Measurements from ENCODE around the gene PCP4. TPM values are rescaled to one million over a fixed set of nuclear protein-coding genes. Genes with fewer than 3 reads are reported as not detected.
"Not testable (repeated sequence)": the region's sequence is repeated elsewhere in the genome, so short reads cannot be mapped to it uniquely, and the experiment has no call there.

Gene PCP4
- total RNA-seq, 2 experiments from 2014 or later: not detected

DNA sequence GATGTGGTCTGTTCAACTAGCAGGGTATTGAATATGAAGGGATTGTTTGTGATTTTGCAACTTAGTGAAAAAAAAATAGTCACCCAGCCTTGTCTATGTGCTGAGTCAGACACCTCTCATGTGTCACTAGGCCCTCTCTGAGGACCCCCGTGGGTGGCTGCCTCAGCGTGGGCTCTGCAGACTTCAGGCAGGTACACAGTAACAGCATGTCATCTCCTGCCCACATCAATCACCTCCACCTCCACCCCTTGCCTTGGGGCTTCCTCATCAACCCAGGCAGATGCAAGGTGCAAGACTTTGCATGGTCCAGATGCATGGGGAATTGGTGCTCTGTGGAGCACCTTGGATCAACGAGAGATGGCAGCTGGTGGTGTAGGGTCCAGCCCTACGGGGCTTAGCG, 23.9 kb downstream of the PCP4 start:
- Histone ChIP-seq H3K4me1 (ENCODE audit: insufficient read depth, low read length, poor library complexity, severe bottlenecking) (no peaks in the 10 kb centered on the region), H3K4me2 (ENCODE audit: low read length) (no peak overlapping the region), H3K27ac (ENCODE audit: low read depth, low read length, poor library complexity, severe bottlenecking) (no peak overlapping the region), H3K9me3 (ENCODE audit: low read length) (no peaks in the 10 kb centered on the region), H3K36me3 (ENCODE audit: insufficient read depth, low read length) (no peaks in the 10 kb centered on the region), H2AFZ (ENCODE audit: low read length) (no peak overlapping the region), H3K4me3 (ENCODE audit: low read depth, low read length, poor library complexity, severe bottlenecking) (no peak overlapping the region), H4K20me1 (ENCODE audit: insufficient read depth, low read length) (no peaks in the 10 kb centered on the region), H3K79me2 (ENCODE audit: insufficient read depth, low read depth, low read length) (no peaks in the 10 kb centered on the region), H3K9me2 (ENCODE audit: insufficient read depth, low read length) (no peaks in the 10 kb centered on the region)
- intact Hi-C loops (cut with micrococcal nuclease; ENCODE audit: unreplicated experiment): no loop called here
- TF ChIP-seq, protein P1, sequence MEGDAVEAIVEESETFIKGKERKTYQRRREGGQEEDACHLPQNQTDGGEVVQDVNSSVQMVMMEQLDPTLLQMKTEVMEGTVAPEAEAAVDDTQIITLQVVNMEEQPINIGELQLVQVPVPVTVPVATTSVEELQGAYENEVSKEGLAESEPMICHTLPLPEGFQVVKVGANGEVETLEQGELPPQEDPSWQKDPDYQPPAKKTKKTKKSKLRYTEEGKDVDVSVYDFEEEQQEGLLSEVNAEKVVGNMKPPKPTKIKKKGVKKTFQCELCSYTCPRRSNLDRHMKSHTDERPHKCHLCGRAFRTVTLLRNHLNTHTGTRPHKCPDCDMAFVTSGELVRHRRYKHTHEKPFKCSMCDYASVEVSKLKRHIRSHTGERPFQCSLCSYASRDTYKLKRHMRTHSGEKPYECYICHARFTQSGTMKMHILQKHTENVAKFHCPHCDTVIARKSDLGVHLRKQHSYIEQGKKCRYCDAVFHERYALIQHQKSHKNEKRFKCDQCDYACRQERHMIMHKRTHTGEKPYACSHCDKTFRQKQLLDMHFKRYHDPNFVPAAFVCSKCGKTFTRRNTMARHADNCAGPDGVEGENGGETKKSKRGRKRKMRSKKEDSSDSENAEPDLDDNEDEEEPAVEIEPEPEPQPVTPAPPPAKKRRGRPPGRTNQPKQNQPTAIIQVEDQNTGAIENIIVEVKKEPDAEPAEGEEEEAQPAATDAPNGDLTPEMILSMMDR (conservative IDR thresholded peaks at IDR 0.05; ENCODE audit: low read length): no peak
- TF ChIP-seq EZH2phosphoT487 (IDR thresholded peaks at IDR 0.05; ENCODE audit: borderline replicate concordance, low read depth, low read length): no peak
- DNase-seq (ENCODE audit: low spot score): no peak
- POLR2A ChIA-PET: no interaction called here
- CTCF ChIA-PET (ENCODE audit: unreplicated experiment): no interaction called here
- BruUV-seq (replicated peaks): no TSS peak

DNA sequence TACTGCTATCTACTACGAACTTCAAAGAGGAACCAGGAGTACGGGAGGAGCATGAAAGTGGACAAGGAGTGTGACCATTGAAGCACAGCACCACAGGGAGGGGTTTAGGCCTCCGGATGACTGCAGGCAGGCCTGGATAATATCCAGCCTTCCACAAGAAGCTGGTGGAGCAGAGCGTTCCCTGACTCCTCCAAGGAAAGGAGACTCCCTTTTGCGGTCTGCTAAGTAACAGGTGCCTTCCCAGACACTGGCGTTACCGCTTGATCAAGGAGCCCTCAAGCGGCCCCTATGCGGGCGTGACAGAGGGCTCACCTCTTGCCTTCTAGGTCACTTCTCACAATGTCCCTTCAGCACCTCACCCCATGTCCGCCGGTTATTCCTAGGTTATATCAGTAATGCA, 24.6 kb downstream of the PCP4 start:
- DNase-seq (ENCODE audit: low spot score); CTCF ChIA-PET (ENCODE audit: unreplicated experiment); H3K4me1 ChIP-seq (ENCODE audit: insufficient read depth, low read length, poor library complexity, severe bottlenecking); H2AFZ ChIP-seq (ENCODE audit: low read length); H3K4me2 ChIP-seq (ENCODE audit: low read length); H3K79me2 ChIP-seq (ENCODE audit: insufficient read depth, low read depth, low read length); H3K9me3 ChIP-seq (ENCODE audit: low read length); intact Hi-C loops (cut with micrococcal nuclease; ENCODE audit: unreplicated experiment); H3K4me3 ChIP-seq (ENCODE audit: low read depth, low read length, poor library complexity, severe bottlenecking); H3K36me3 ChIP-seq (ENCODE audit: insufficient read depth, low read length); H3K9me2 ChIP-seq (ENCODE audit: insufficient read depth, low read length); H3K27ac ChIP-seq (ENCODE audit: low read depth, low read length, poor library complexity, severe bottlenecking); BruUV-seq (replicated peaks); H4K20me1 ChIP-seq (ENCODE audit: insufficient read depth, low read length): not testable (repeated sequence)
- POLR2A ChIA-PET: interaction anchor here (0.6 kb wide), 1 partner anchor 420 kb away, joined by 4 read pairs; no protein-coding TSS in a partner anchor

DNA sequence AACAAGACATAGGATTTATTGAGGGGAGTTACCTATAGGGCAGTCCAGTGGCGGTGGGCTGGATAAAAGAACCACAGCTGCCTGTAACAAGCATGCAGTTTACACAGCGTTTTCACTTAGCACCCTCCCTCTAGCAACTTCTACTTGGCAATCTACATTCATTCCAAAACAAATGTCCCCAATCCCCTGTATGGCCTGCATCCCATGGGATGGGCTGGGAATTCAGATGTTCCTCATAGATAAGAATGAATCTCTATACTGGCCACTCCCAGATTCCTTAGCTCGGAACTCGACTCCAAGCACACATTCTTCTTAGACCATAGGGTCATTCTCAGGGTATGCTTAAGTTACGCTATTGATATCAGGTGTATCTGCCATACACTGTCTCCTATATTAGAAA, 33.3 kb downstream of the PCP4 start:
- no peak overlapping the region for H3K4me2 ChIP-seq (ENCODE audit: low read length)
- BruUV-seq (replicated peaks): no TSS peak
- intact Hi-C loops (cut with micrococcal nuclease; ENCODE audit: unreplicated experiment): no loop called here
- no peaks in the 10 kb centered on the region for H3K4me1 ChIP-seq (ENCODE audit: insufficient read depth, low read length, poor library complexity, severe bottlenecking)
- ChIA-PET CTCF (ENCODE audit: unreplicated experiment) (no interaction called here), POLR2A (no interaction called here)
- no peak overlapping the region for H3K27ac ChIP-seq (ENCODE audit: low read depth, low read length, poor library complexity, severe bottlenecking)
- H3K79me2 ChIP-seq (ENCODE audit: insufficient read depth, low read depth, low read length): no peaks in the 10 kb centered on the region
- no peaks in the 10 kb centered on the region for H3K9me3 ChIP-seq (ENCODE audit: low read length)
- no peaks in the 10 kb centered on the region for H4K20me1 ChIP-seq (ENCODE audit: insufficient read depth, low read length)
- no peak overlapping the region for H3K4me3 ChIP-seq (ENCODE audit: low read depth, low read length, poor library complexity, severe bottlenecking)
- TF ChIP-seq, protein P1 (conservative IDR thresholded peaks at IDR 0.05; ENCODE audit: low read length): no peak
- no peak for TF ChIP-seq EZH2phosphoT487 (IDR thresholded peaks at IDR 0.05; ENCODE audit: borderline replicate concordance, low read depth, low read length)
- H3K9me2 ChIP-seq (ENCODE audit: insufficient read depth, low read length): no peaks in the 10 kb centered on the region
- H2AFZ ChIP-seq (ENCODE audit: low read length): no peak overlapping the region
- H3K36me3 ChIP-seq (ENCODE audit: insufficient read depth, low read length): no peaks in the 10 kb centered on the region
- no peak for DNase-seq (ENCODE audit: low spot score)

All from OCI-LY7 (cell line).